ENCODE results near the gene SELENOW.

GRCh38 chr19:47749326-47749725 lies 29.2 kb upstream of the SELENOW start:
- TF ChIP-seq CTCF (IDR thresholded peaks at IDR 0.05; ENCODE audit: extremely low read depth in 1 of 2, insufficient read depth in 1 of 2, low read depth in 1 of 2, low read length in 2 of 2), result no peak
- TF ChIP-seq FOS (IDR thresholded peaks at IDR 0.05; ENCODE audit: borderline replicate concordance, insufficient read depth, low read length), result no peak
- TF ChIP-seq EZH2 (IDR thresholded peaks at IDR 0.05; ENCODE audit: borderline replicate concordance, low read depth, low read length, severe bottlenecking), result no peak
- no peak for TF ChIP-seq POLR2A (IDR thresholded peaks at IDR 0.05; ENCODE audit: low read depth, low read length)
- TF ChIP-seq POLR2AphosphoS5 (IDR thresholded peaks at IDR 0.05; ENCODE audit: insufficient read depth, low read depth, low read length), result no peak
- no peak for TF ChIP-seq JUN (IDR thresholded peaks at IDR 0.05; ENCODE audit: borderline replicate concordance, insufficient read depth, insufficient read length, low read depth)
- TF ChIP-seq GATA2 (IDR thresholded peaks at IDR 0.05; ENCODE audit: insufficient read depth, insufficient read length, low read depth, low read length), result no peak

Measured in endothelial cell of umbilical vein (primary cell).